Nephron (organoid): ENCODE results near the gene CD79B.

Experiments
- H3K27ac Mint-ChIP-seq, 3 experiments: 2 replicates each; pipeline ENCODE4 v1.8.0; 2020; ENCODE audit warnings: mixed read lengths in 3 of 3, mild to moderate bottlenecking in 2 of 3, moderate library complexity in 1 of 3
- H3K27me3 Mint-ChIP-seq: 2 replicates; pipeline ENCODE4 v1.8.0; 2021; ENCODE audit warnings: low read depth, mild to moderate bottlenecking, moderate library complexity, mixed read lengths
- H3K36me3 Mint-ChIP-seq: 2 replicates; pipeline ENCODE4 v1.8.0; 2020; ENCODE audit warnings: low read depth, mixed read lengths
- H3K4me1 Mint-ChIP-seq: 2 replicates; pipeline ENCODE4 v1.8.0; 2020; ENCODE audit warnings: mixed read lengths
- H3K4me3 Mint-ChIP-seq, 3 experiments: 2 replicates each; pipeline ENCODE4 v1.8.0; 2020; ENCODE audit warnings: mild to moderate bottlenecking in 3 of 3, mixed read lengths in 3 of 3, moderate library complexity in 2 of 3
- H3K9me3 Mint-ChIP-seq: 2 replicates; pipeline ENCODE4 v1.8.0; 2020; ENCODE audit warnings: mixed read lengths
- TF ChIP-seq, protein P1 (sequence below), 3 experiments: fragments of 200-600 bp; sonication (generic); IDR thresholded peaks; one replicate each; pipeline ENCODE4 v1.5.0; 2021; ENCODE audit warnings: antibody characterized with exemption in 3 of 3; ENCODE audit not compliant: unreplicated experiment in 3 of 3

Gene CD79B

DNA sequence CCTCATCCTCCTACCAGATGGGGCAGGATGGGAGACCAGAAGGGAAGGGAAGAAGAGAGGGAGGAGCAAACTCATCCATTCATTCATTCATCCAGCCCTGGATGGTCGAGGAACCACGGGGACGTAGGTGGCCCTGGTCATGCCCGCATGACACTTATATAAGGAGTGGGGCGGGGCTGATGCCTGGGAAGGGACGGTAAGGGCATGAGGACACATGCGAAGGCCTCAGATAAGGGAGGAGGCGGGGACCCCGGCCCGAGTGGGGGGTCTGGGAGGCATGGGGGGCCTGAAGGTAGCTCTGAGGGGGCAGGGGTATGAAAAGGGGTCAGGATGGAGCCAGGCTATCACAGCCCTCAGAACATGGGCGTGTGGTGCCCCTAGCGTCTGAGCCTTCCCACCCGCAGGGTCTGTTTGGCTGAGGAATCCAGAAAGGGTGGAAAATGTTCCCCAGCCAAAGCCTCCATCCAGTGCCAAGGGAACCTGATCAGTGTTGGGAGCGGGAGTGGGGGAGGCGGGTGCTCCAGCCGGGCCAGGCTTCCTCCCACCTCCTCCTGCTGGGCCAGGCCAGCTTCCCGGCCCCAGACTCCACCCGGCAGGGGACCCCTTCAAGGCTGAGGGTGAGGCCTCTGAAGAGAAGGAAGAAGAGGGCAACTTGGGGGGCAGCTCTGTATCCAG lies 17.6 kb upstream of the CD79B start:
- Mint-ChIP-seq H3K27ac (no peak overlapping the region), H3K36me3 (no peaks in the 10 kb centered on the region), H3K4me3 (no peak overlapping the region), H3K27me3 (no peaks in the 10 kb centered on the region), H3K9me3 (no peaks in the 10 kb centered on the region), H3K4me1 (peaks cover 9% of the 10 kb centered on the region)
- TF ChIP-seq, protein P1, sequence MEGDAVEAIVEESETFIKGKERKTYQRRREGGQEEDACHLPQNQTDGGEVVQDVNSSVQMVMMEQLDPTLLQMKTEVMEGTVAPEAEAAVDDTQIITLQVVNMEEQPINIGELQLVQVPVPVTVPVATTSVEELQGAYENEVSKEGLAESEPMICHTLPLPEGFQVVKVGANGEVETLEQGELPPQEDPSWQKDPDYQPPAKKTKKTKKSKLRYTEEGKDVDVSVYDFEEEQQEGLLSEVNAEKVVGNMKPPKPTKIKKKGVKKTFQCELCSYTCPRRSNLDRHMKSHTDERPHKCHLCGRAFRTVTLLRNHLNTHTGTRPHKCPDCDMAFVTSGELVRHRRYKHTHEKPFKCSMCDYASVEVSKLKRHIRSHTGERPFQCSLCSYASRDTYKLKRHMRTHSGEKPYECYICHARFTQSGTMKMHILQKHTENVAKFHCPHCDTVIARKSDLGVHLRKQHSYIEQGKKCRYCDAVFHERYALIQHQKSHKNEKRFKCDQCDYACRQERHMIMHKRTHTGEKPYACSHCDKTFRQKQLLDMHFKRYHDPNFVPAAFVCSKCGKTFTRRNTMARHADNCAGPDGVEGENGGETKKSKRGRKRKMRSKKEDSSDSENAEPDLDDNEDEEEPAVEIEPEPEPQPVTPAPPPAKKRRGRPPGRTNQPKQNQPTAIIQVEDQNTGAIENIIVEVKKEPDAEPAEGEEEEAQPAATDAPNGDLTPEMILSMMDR (IDR thresholded peaks at IDR 0.05; ENCODE audit: unreplicated experiment in 3 of 3) = no peak

DNA sequence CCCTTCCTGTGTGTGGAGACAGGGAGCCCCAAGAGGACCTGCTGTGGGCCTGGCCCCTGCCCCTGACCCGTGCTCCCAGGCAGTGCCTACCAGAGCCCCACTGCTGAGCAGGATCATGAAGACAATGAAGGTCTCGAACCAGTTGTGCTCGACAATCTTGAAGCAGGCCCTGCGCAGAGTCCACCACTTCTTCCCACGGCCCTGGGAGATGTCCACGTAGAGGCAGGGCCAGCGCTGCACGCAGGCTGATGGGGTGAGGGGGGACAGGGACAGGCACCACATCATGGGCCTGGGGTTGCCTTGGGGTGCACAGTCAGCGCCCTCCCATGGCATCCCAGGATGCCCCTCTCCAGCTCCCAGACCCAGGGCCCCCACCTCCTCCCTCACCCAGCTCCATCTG lies 16.4 kb upstream of the CD79B start:
- H3K4me3 Mint-ChIP-seq = no peak overlapping the region
- H3K36me3 Mint-ChIP-seq = no peaks in the 10 kb centered on the region
- no peaks in the 10 kb centered on the region for H3K27me3 Mint-ChIP-seq
- TF ChIP-seq, protein P1 (IDR thresholded peaks at IDR 0.05; ENCODE audit: unreplicated experiment in 3 of 3) = no peak
- no peaks in the 10 kb centered on the region for H3K9me3 Mint-ChIP-seq
- no peak overlapping the region for H3K27ac Mint-ChIP-seq
- peaks cover 4% of the 10 kb centered on the region for H3K4me1 Mint-ChIP-seq

DNA sequence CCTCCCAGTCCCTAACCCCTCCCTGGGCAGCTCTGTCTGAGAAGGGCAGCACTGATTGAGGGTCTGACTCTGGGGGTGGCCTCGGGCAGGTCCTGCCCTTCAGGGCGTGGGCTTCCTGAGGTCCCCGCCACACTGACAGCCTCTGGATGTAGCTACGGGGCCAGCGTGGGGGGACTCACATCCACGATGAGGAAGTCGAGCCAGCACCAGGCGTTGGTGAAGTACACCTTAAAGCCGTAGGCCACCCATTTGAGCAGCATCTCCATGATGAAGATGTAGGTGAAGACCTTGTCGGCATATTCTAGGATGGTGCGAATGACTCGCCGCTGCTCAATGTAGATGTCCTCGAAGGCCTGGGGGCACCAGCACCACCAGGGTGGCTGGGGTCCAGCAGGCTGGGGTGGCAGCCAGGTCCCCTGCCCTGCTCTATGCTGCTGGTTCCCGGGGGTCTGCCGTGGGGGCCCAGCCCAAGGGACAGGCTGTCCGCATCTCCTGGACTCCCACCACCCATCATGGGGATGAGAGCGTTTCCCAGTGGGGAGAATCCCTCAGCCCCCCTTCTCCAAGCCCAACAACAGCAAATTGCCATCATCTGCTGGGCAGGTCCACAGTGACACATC lies 15.7 kb upstream of the CD79B start:
- Mint-ChIP-seq H3K4me1 (peaks cover 4% of the 10 kb centered on the region), H3K27me3 (no peaks in the 10 kb centered on the region), H3K4me3 (no peak overlapping the region), H3K36me3 (no peaks in the 10 kb centered on the region), H3K27ac (no peak overlapping the region), H3K9me3 (no peaks in the 10 kb centered on the region)
- TF ChIP-seq, protein P1 (IDR thresholded peaks at IDR 0.05; ENCODE audit: unreplicated experiment in 3 of 3) = no peak

DNA sequence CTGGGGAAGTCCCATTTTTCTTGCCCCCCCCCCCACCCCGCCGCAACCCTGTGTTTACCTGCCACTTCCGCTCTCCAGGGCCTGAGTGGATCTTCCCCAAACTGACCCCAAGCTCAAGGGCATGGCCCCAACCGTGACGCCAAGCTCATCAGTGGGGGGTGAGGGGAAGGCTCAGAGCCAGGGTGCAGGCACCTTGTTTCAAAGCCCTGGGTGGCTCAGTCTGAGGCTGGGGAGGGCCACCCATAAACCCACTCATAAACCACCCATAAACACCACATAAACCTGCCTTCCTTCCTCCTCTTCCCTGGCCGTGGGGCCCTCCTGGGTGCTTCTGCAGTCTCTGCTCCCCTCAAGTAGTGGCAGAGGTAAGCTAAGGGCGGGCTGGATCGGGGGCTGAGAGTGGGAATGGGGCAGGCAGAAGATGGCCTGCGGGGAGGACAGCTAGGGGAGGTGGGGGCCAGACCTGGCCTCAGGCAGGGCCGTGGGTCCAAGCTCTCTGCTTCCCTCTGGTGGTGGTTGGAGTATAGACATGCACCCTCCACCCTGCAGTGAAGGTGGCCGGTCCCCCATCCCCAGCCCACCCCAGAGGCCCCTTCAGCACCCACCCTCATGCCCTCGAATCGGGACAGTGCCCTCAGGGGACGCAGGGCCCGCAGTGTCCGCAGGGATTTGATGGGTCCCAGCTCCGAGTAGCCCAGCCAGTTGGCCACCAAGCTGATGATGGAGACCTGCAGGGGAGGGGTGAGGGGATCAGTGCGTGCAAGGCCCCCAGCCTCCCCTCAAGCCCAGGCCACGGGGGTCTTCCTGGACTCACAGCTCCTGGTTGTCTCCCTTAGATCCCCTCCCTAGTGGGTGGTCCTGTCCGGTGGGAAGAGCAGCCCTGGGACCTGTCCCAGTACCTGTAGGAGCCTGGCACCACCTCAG lies 14.6 kb upstream of the CD79B start:
- Mint-ChIP-seq H3K27ac (peak overlapping the region in 1 of 3 experiments; percentile 55), H3K9me3 (no peaks in the 10 kb centered on the region), H3K27me3 (no peaks in the 10 kb centered on the region), H3K4me3 (no peak overlapping the region), H3K36me3 (no peaks in the 10 kb centered on the region), H3K4me1 (peaks cover 4% of the 10 kb centered on the region)
- TF ChIP-seq, protein P1 (IDR thresholded peaks at IDR 0.05; ENCODE audit: unreplicated experiment in 3 of 3) = peak; percentile 66 to 72 (median 72)

DNA sequence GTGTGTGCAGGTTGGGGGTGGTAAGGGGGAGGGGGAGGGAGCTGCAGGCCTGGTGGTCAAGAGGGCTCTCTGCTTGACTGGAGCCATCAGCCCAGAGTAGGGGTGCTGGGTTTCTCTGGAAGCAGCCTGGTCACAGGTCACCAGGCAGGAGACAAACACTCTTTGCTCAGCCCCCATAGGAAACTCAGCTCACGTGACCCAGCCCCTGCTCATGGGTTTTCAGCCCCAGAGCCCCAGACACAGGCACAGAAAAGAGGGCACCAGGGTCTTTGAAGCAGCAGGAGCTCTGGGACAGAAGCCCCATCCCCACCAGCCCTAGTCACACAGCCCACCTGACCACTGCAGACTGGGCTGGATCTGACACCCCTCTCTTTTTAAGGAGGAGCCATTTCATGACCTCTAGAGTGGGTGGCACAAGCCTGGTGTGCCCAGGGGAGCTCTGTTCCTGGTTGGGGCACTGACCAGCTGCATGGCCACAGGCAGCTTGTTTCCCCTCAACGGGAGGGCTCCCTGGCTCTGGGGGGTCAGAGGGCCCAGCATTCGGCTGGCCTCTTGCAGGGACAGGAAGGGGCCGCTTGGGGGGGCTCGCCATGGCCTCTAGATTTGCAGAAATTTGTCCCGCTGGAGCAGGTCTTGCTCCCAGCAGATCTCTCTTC lies 13.8 kb upstream of the CD79B start:
- H3K9me3 Mint-ChIP-seq = no peaks in the 10 kb centered on the region
- H3K27ac Mint-ChIP-seq = peak overlapping the region in 1 of 3 experiments; percentile 30
- H3K36me3 Mint-ChIP-seq = no peaks in the 10 kb centered on the region
- no peak overlapping the region for H3K4me3 Mint-ChIP-seq
- TF ChIP-seq, protein P1 (IDR thresholded peaks at IDR 0.05; ENCODE audit: unreplicated experiment in 3 of 3) = no peak
- H3K4me1 Mint-ChIP-seq = peaks cover 4% of the 10 kb centered on the region
- no peaks in the 10 kb centered on the region for H3K27me3 Mint-ChIP-seq
